MM.1S (cell line): ENCODE data around the gene EXOC4.

Experiments used
- DNase-seq: peaks from one replicate; pipeline ENCODE4 v3.0.0-alpha.2; 2015
- H2AFZ ChIP-seq: fragments of 300-600 bp; sonication (generic); 2 replicates; pipeline ENCODE4 v1.6.0; 2016; ENCODE audit warnings: antibody characterized with exemption, low read length
- H3F3A ChIP-seq: fragments of 300-600 bp; sonication (generic); 2 replicates; pipeline ENCODE4 v1.6.1; 2016; ENCODE audit warnings: mild to moderate bottlenecking, antibody characterized with exemption, low read length, moderate library complexity, mixed read lengths; ENCODE audit not compliant: insufficient read depth
- H3K27ac ChIP-seq: fragments of 300-600 bp; sonication (generic); 2 replicates; pipeline ENCODE4 v1.5.1; 2016; ENCODE audit warnings: mild to moderate bottlenecking, low read length
- H3K27me3 ChIP-seq: fragments of 300-600 bp; sonication (generic); replicated peaks from 2 replicates; pipeline ENCODE4 v1.6.0; 2016; ENCODE audit warnings: low read length; ENCODE audit not compliant: insufficient read depth
- H3K36me3 ChIP-seq: fragments of 300-600 bp; sonication (generic); replicated peaks from 2 replicates; pipeline ENCODE4 v1.6.1; 2016; ENCODE audit warnings: mild to moderate bottlenecking, low read length, mixed read lengths; ENCODE audit not compliant: insufficient read depth
- H3K4me1 ChIP-seq: fragments of 300-600 bp; sonication (generic); 2 replicates; pipeline ENCODE4 v1.6.1; 2016; ENCODE audit warnings: low read length, mixed read lengths
- H3K4me2 ChIP-seq: fragments of 300-600 bp; sonication (generic); 2 replicates; pipeline ENCODE4 v1.6.0; 2016; ENCODE audit warnings: low read depth, low read length
- H3K4me3 ChIP-seq: fragments of 300-600 bp; sonication (generic); 2 replicates; pipeline ENCODE4 v1.5.1; 2016; ENCODE audit warnings: low read length, mixed read lengths
- H3K79me2 ChIP-seq: fragments of 300-600 bp; sonication (generic); 2 replicates; pipeline ENCODE4 v1.6.1; 2016; ENCODE audit warnings: mixed run types, low read length, mixed read lengths
- H3K9ac ChIP-seq: fragments of 300-600 bp; sonication (generic); 2 replicates; pipeline ENCODE4 v1.6.1; 2016; ENCODE audit warnings: low read length, mixed read lengths
- H3K9me2 ChIP-seq: fragments of 300-600 bp; sonication (generic); replicated peaks from 2 replicates; pipeline ENCODE4 v1.6.1; 2016; ENCODE audit warnings: mild to moderate bottlenecking, low read length, mixed read lengths; ENCODE audit not compliant: insufficient read depth
- H3K9me3 ChIP-seq: fragments of 300-600 bp; sonication (generic); replicated peaks from 2 replicates; pipeline ENCODE4 v1.6.1; 2016; ENCODE audit warnings: mild to moderate bottlenecking, low read length, mixed read lengths; ENCODE audit not compliant: insufficient read depth
- H4K20me1 ChIP-seq: fragments of 300-600 bp; sonication (generic); 2 replicates; pipeline ENCODE4 v1.6.1; 2016; ENCODE audit warnings: mild to moderate bottlenecking, low read length, moderate library complexity, mixed read lengths; ENCODE audit not compliant: insufficient read depth
- CTCF ChIP-seq: fragments of 300-600 bp; sonication (generic); IDR thresholded peaks from 2 replicates; pipeline ENCODE4 v1.5.1; 2016; ENCODE audit warnings: antibody characterized with exemption, low read length, mixed read lengths
- EZH2 ChIP-seq: fragments of 300-600 bp; sonication (generic); optimal IDR thresholded peaks from 2 replicates; pipeline ENCODE3; 2017; ENCODE audit warnings: low read depth, mild to moderate bottlenecking, antibody characterized with exemption, low read length, mixed read lengths
- EZH2phosphoT487 ChIP-seq: fragments of 300-600 bp; sonication (generic); IDR thresholded peaks from 2 replicates; pipeline ENCODE4 v1.6.1; 2018; ENCODE audit warnings: antibody characterized with exemption, low read length

The EXOC4 gene

GRCh38 chr7:133934262-133934976, 681.5 kb downstream of the EXOC4 start:
- TF ChIP-seq EZH2phosphoT487 = no peak
- no peak for TF ChIP-seq EZH2
- TF ChIP-seq CTCF = no peak
- Histone ChIP-seq H3K4me1 (no peaks in the 10 kb centered on the region), H4K20me1 (no peaks in the 10 kb centered on the region), H3K79me2 (no peaks in the 10 kb centered on the region), H2AFZ (no peak overlapping the region), H3K9ac (no peak overlapping the region), H3K4me3 (no peak overlapping the region), H3K27me3 (no peaks in the 10 kb centered on the region), H3K4me2 (no peak overlapping the region), H3K9me3 (no peaks in the 10 kb centered on the region), H3K9me2 (no peaks in the 10 kb centered on the region), H3K27ac (no peak overlapping the region), H3K36me3 (no peaks in the 10 kb centered on the region; the same call in 1 of the 2 replicates), H3F3A (no peaks in the 10 kb centered on the region)
- no peak for DNase-seq

- TF ChIP-seq EZH2 (no peak), EZH2phosphoT487 (no peak), CTCF (no peak)
- Histone ChIP-seq H2AFZ (no peak overlapping the region), H3K9me3 (no peaks in the 10 kb centered on the region), H3F3A (no peaks in the 10 kb centered on the region), H3K36me3 (no peaks in the 10 kb centered on the region; the same call in 1 of the 2 replicates), H3K4me2 (no peak overlapping the region), H3K27ac (no peak overlapping the region), H3K9me2 (no peaks in the 10 kb centered on the region), H3K27me3 (no peaks in the 10 kb centered on the region), H4K20me1 (no peaks in the 10 kb centered on the region), H3K79me2 (no peaks in the 10 kb centered on the region), H3K9ac (no peak overlapping the region), H3K4me3 (no peak overlapping the region), H3K4me1 (no peaks in the 10 kb centered on the region)
- no peak for DNase-seq
These were observed 682.1 kb downstream of the EXOC4 start for GRCh38 chr7:133934977-133935330.

- no peak overlapping the region for H3K27ac ChIP-seq
- no peaks in the 10 kb centered on the region for H3K9me3 ChIP-seq
- H3K27me3 ChIP-seq = no peaks in the 10 kb centered on the region
- H4K20me1 ChIP-seq = no peaks in the 10 kb centered on the region
- no peaks in the 10 kb centered on the region for H3K4me1 ChIP-seq
- DNase-seq = no peak
- H3K4me2 ChIP-seq = no peak overlapping the region
- no peak overlapping the region for H3K9ac ChIP-seq
- no peak overlapping the region for H2AFZ ChIP-seq
- no peaks in the 10 kb centered on the region for H3K9me2 ChIP-seq
- TF ChIP-seq EZH2phosphoT487 (no peak), CTCF (no peak), EZH2 (no peak)
- no peak overlapping the region for H3K4me3 ChIP-seq
- H3F3A ChIP-seq = no peaks in the 10 kb centered on the region
- no peaks in the 10 kb centered on the region for H3K79me2 ChIP-seq
- no peaks in the 10 kb centered on the region; the same call in 1 of the 2 replicates for H3K36me3 ChIP-seq
These were observed 683.2 kb downstream of the EXOC4 start for GRCh38 chr7:133936074-133936473.
